ENCODE results near the gene GHR.

Gene GHR

DNA sequence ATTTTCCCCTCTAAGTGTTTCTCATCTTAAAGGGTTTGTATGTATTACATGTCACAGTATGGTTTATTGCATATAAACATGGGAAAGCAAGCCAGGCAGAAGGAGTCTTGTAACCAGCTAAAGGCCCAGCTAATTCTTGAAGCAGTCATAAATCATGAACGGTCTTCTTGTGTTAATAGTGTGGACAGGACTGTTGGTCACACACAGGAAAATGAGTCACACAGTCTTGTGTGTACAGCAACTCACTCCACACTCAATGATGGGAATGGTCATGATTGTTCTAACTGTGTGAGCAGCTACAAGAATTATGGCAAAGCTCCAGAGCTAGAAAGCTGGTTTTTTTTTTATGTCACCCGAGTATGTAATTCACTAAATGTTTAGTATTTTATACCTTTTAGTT lies 123.9 kb downstream of the GHR start:
- Histone ChIP-seq H3K4me1 (ENCODE audit: low read depth, poor library complexity, severe bottlenecking) (no peaks in the 10 kb centered on the region), H3K27me3 (ENCODE audit: insufficient read depth, low read depth) (no peaks in the 10 kb centered on the region), H4K20me1 (ENCODE audit: insufficient read depth) (no peaks in the 10 kb centered on the region), H3K36me3 (ENCODE audit: insufficient read depth) (no peaks in the 10 kb centered on the region), H3K4me2 (no peak overlapping the region), H3K27ac (no peak overlapping the region), H3K79me2 (ENCODE audit: insufficient read depth, low read depth) (no peaks in the 10 kb centered on the region), H3K9ac (no peak overlapping the region), H2AFZ (ENCODE audit: low read depth) (no peak overlapping the region), H3K4me3 (IDR thresholded peaks at IDR 0.05; ENCODE audit: insufficient read depth, low read depth, low read length) (no peak overlapping the region)
- TF ChIP-seq, protein P1, sequence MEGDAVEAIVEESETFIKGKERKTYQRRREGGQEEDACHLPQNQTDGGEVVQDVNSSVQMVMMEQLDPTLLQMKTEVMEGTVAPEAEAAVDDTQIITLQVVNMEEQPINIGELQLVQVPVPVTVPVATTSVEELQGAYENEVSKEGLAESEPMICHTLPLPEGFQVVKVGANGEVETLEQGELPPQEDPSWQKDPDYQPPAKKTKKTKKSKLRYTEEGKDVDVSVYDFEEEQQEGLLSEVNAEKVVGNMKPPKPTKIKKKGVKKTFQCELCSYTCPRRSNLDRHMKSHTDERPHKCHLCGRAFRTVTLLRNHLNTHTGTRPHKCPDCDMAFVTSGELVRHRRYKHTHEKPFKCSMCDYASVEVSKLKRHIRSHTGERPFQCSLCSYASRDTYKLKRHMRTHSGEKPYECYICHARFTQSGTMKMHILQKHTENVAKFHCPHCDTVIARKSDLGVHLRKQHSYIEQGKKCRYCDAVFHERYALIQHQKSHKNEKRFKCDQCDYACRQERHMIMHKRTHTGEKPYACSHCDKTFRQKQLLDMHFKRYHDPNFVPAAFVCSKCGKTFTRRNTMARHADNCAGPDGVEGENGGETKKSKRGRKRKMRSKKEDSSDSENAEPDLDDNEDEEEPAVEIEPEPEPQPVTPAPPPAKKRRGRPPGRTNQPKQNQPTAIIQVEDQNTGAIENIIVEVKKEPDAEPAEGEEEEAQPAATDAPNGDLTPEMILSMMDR (conservative IDR thresholded peaks at IDR 0.05; ENCODE audit: low read depth, low read length) = no peak

DNA sequence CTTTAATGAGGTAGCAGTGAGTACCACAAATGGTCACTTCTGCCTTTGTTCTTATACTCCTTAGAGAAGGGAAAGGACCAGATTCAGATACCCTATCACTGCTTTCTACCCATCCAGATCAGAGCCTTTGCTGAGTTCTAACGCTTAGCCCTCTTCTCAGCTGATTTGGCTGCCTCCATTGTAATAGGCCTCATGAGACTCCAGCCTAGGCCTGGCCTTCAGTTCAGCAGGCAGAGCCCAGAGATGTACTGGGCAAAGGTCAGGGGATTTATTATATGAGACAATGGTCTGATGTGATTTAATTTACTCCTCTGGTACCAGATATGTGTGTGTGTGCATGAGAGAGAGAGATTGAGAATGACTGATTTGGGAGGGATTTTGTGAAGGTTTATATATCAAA lies 124.7 kb downstream of the GHR start:
- no peaks in the 10 kb centered on the region for H3K36me3 ChIP-seq (ENCODE audit: insufficient read depth)
- no peaks in the 10 kb centered on the region for H4K20me1 ChIP-seq (ENCODE audit: insufficient read depth)
- H3K79me2 ChIP-seq (ENCODE audit: insufficient read depth, low read depth) = no peaks in the 10 kb centered on the region
- no peak overlapping the region for H2AFZ ChIP-seq (ENCODE audit: low read depth)
- H3K27ac ChIP-seq = no peak overlapping the region
- H3K27me3 ChIP-seq (ENCODE audit: insufficient read depth, low read depth) = no peaks in the 10 kb centered on the region
- no peak overlapping the region for H3K9ac ChIP-seq
- TF ChIP-seq, protein P1 (conservative IDR thresholded peaks at IDR 0.05; ENCODE audit: low read depth, low read length) = no peak
- no peak overlapping the region for H3K4me2 ChIP-seq
- H3K4me3 ChIP-seq (IDR thresholded peaks at IDR 0.05; ENCODE audit: insufficient read depth, low read depth, low read length) = no peak overlapping the region
- no peaks in the 10 kb centered on the region for H3K4me1 ChIP-seq (ENCODE audit: low read depth, poor library complexity, severe bottlenecking)

DNA sequence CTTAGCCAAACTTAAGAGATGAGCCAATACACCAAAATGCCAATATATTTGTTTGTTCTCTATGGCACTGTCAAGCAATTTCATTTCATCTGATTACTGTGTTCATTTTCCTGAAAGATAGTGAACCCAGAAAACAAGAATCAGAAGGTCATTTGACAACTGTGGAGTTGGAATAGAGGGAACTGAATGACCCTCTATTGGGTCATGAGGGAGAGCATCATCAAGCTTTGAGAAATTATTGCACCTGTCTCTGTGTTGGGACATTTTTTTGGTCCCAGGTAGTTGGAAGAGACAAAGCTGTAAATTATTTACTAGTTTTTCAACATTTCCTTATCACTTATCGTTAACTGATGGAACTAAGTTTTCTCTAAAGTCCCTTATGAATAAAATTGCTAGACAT lies 129.4 kb downstream of the GHR start:
- no peak overlapping the region for H3K4me3 ChIP-seq (IDR thresholded peaks at IDR 0.05; ENCODE audit: insufficient read depth, low read depth, low read length)
- no peaks in the 10 kb centered on the region for H3K4me1 ChIP-seq (ENCODE audit: low read depth, poor library complexity, severe bottlenecking)
- TF ChIP-seq, protein P1 (conservative IDR thresholded peaks at IDR 0.05; ENCODE audit: low read depth, low read length) = no peak
- H3K9ac ChIP-seq = no peak overlapping the region
- no peaks in the 10 kb centered on the region for H3K79me2 ChIP-seq (ENCODE audit: insufficient read depth, low read depth)
- no peaks in the 10 kb centered on the region for H3K36me3 ChIP-seq (ENCODE audit: insufficient read depth)
- no peak overlapping the region for H3K27ac ChIP-seq
- H3K27me3 ChIP-seq (ENCODE audit: insufficient read depth, low read depth) = no peaks in the 10 kb centered on the region
- no peak overlapping the region for H2AFZ ChIP-seq (ENCODE audit: low read depth)
- H3K4me2 ChIP-seq = no peak overlapping the region
- H4K20me1 ChIP-seq (ENCODE audit: insufficient read depth) = no peaks in the 10 kb centered on the region

DNA sequence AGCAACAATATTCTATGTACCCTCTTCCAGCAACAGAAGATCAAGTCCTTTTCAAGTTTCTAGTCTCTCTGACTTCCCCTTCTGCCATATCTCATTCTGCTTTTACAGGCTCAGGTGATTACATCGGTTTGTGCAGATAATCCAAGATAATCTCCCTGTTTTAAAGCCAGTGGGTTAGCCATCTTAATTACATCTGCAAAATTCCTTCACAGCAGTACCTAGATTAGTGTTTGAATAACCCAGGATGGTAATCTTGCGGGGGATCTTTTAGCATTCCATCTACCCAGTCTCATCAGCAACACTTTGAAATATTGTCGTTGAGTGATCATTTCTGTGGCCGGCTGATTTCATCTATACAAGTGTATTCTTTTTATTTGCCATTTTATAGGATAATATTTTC lies 130.2 kb downstream of the GHR start:
- H3K27ac ChIP-seq = no peak overlapping the region
- H3K9ac ChIP-seq = no peak overlapping the region
- H3K27me3 ChIP-seq (ENCODE audit: insufficient read depth, low read depth) = no peaks in the 10 kb centered on the region
- no peak overlapping the region for H3K4me3 ChIP-seq (IDR thresholded peaks at IDR 0.05; ENCODE audit: insufficient read depth, low read depth, low read length)
- H2AFZ ChIP-seq (ENCODE audit: low read depth) = no peak overlapping the region
- no peaks in the 10 kb centered on the region for H4K20me1 ChIP-seq (ENCODE audit: insufficient read depth)
- no peaks in the 10 kb centered on the region for H3K36me3 ChIP-seq (ENCODE audit: insufficient read depth)
- TF ChIP-seq, protein P1 (conservative IDR thresholded peaks at IDR 0.05; ENCODE audit: low read depth, low read length) = no peak
- no peaks in the 10 kb centered on the region for H3K79me2 ChIP-seq (ENCODE audit: insufficient read depth, low read depth)
- H3K4me2 ChIP-seq = no peak overlapping the region
- no peaks in the 10 kb centered on the region for H3K4me1 ChIP-seq (ENCODE audit: low read depth, poor library complexity, severe bottlenecking)

DNA sequence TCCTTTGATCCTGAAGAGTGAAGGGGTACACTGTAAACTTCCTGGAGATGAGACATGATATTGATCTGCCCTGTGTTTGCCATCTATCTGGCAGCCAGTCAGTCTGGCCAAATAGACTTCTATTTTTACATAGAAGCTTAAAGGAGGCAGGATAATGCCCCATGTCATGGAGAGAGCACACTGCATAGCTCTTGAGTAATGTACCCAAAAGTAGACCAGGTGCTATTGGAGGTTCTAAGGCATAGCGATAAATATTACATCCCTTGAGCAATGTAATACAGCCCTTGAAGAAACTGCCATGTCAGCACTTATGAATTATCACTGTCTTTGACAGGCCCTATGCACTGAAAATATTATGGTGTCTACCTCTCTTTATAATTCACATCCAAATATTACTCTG lies 131.8 kb downstream of the GHR start:
- Histone ChIP-seq H3K27me3 (ENCODE audit: insufficient read depth, low read depth) (no peaks in the 10 kb centered on the region), H3K27ac (no peak overlapping the region), H3K79me2 (ENCODE audit: insufficient read depth, low read depth) (no peaks in the 10 kb centered on the region), H3K36me3 (ENCODE audit: insufficient read depth) (no peaks in the 10 kb centered on the region), H3K4me2 (no peak overlapping the region), H3K4me1 (ENCODE audit: low read depth, poor library complexity, severe bottlenecking) (no peaks in the 10 kb centered on the region), H3K4me3 (IDR thresholded peaks at IDR 0.05; ENCODE audit: insufficient read depth, low read depth, low read length) (no peak overlapping the region), H4K20me1 (ENCODE audit: insufficient read depth) (no peaks in the 10 kb centered on the region), H2AFZ (ENCODE audit: low read depth) (no peak overlapping the region), H3K9ac (no peak overlapping the region)
- TF ChIP-seq, protein P1 (conservative IDR thresholded peaks at IDR 0.05; ENCODE audit: low read depth, low read length) = no peak
